ENCODE data around the gene ACTL8. TPM values are rescaled to one million over a fixed set of nuclear protein-coding genes. Genes with fewer than 3 reads are reported as not detected.

The ACTL8 gene
- total RNA-seq, 2 experiments from 2014 or later: not detected

GRCh38 chr1:17826165-17826488 is 71.0 kb downstream of the ACTL8 start:
- Mint-ChIP-seq H3K27ac (no peak overlapping the region), H3K4me1 (no peaks in the 10 kb centered on the region), H3K4me3 (no peak overlapping the region), H3K9me3 (no peaks in the 10 kb centered on the region), H3K36me3 (no peaks in the 10 kb centered on the region), H3K27me3 (peaks cover 48% of the 10 kb centered on the region)
- DNase-seq: peak; percentile 16

DNA sequence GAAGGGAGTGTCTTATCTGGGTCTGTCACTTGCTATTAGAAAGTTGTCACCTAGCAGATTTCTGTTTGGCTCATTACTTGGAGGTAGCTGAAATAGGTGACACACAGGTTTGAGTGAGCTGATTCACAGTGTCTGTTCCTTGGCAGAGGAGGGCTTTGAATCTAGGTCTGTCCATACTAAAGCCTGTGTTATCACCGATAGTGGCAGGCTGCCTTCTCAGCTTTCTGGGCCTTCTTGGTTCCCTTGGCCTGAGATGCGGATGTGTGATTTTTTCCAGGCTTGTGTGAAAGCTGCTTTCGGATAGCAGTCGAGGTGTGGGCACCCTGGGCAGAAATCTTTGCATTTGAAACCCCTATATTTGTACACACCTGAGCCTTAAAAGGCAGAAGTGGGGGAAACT is 73.9 kb downstream of the ACTL8 start:
- Mint-ChIP-seq H3K9me3 (no peaks in the 10 kb centered on the region), H3K27me3 (peaks cover 40% of the 10 kb centered on the region), H3K4me1 (no peaks in the 10 kb centered on the region), H3K36me3 (no peaks in the 10 kb centered on the region), H3K4me3 (no peak overlapping the region), H3K27ac (no peak overlapping the region)
- DNase-seq: no peak

DNA sequence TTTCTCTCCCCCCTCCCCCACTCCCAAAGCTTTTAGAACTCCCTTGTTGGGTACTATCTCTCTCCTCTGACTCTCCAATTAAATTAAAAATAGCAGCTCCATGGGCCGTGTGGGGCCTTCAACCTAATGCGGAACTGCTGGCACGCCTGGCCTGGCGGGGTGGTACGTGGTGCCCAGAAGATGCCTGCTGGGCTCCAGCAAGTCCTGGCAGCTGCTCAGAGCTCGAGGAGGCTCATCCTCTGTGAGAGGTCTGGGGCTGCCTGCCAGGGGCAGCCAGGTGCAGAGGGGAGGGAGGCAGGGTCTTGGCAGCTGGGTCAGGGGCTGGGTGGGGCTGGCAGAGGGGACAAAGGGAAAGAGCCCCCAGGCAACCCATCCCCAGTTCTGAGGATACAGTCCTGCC is 74.4 kb downstream of the ACTL8 start:
- Mint-ChIP-seq H3K4me1 (no peaks in the 10 kb centered on the region), H3K9me3 (no peaks in the 10 kb centered on the region), H3K4me3 (no peak overlapping the region), H3K27ac (no peak overlapping the region), H3K27me3 (peaks cover 40% of the 10 kb centered on the region), H3K36me3 (no peaks in the 10 kb centered on the region)
- DNase-seq: no peak

DNA sequence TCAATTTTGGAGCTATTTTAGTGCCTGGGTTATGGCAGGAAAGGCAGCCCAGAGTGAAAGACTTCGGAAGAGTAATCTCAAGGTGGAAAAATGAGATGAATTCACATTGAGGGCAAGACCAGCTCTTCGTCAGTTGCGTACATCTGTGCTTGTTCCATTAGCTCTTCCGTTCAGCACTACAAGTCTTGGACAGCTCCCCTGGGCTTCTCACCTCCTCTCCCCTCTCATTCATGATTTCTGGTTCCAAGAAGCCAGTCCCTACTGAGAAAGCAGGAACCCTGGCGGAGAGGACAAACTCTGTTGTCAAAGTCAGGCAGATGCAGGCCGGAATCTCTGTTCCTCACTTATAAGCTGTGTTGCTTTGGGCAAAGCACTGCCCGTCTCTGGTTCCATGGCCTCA is 76.5 kb downstream of the ACTL8 start:
- H3K9me3 Mint-ChIP-seq: no peaks in the 10 kb centered on the region
- H3K4me1 Mint-ChIP-seq: no peaks in the 10 kb centered on the region
- no peaks in the 10 kb centered on the region for H3K36me3 Mint-ChIP-seq
- no peak for DNase-seq
- no peak overlapping the region for H3K27ac Mint-ChIP-seq
- H3K27me3 Mint-ChIP-seq: peaks cover 38% of the 10 kb centered on the region
- H3K4me3 Mint-ChIP-seq: no peak overlapping the region

GRCh38 chr1:17833661-17834501 is 78.7 kb downstream of the ACTL8 start:
- Mint-ChIP-seq H3K9me3 (no peaks in the 10 kb centered on the region), H3K36me3 (no peaks in the 10 kb centered on the region), H3K4me3 (no peak overlapping the region), H3K27ac (no peak overlapping the region), H3K4me1 (no peaks in the 10 kb centered on the region), H3K27me3 (peaks cover 28% of the 10 kb centered on the region)
- no peak for DNase-seq

GRCh38 chr1:17834561-17835100 is 79.5 kb downstream of the ACTL8 start:
- H3K9me3 Mint-ChIP-seq: no peaks in the 10 kb centered on the region
- peaks cover 28% of the 10 kb centered on the region for H3K27me3 Mint-ChIP-seq
- no peak for DNase-seq
- H3K27ac Mint-ChIP-seq: no peak overlapping the region
- no peaks in the 10 kb centered on the region for H3K36me3 Mint-ChIP-seq
- no peaks in the 10 kb centered on the region for H3K4me1 Mint-ChIP-seq
- H3K4me3 Mint-ChIP-seq: no peak overlapping the region

GRCh38 chr1:17837233-17838030 is 82.3 kb downstream of the ACTL8 start:
- DNase-seq: no peak
- H3K36me3 Mint-ChIP-seq: no peaks in the 10 kb centered on the region
- no peak overlapping the region for H3K4me3 Mint-ChIP-seq
- H3K4me1 Mint-ChIP-seq: no peaks in the 10 kb centered on the region
- H3K9me3 Mint-ChIP-seq: no peaks in the 10 kb centered on the region
- peaks cover 25% of the 10 kb centered on the region for H3K27me3 Mint-ChIP-seq
- H3K27ac Mint-ChIP-seq: no peak overlapping the region

DNA sequence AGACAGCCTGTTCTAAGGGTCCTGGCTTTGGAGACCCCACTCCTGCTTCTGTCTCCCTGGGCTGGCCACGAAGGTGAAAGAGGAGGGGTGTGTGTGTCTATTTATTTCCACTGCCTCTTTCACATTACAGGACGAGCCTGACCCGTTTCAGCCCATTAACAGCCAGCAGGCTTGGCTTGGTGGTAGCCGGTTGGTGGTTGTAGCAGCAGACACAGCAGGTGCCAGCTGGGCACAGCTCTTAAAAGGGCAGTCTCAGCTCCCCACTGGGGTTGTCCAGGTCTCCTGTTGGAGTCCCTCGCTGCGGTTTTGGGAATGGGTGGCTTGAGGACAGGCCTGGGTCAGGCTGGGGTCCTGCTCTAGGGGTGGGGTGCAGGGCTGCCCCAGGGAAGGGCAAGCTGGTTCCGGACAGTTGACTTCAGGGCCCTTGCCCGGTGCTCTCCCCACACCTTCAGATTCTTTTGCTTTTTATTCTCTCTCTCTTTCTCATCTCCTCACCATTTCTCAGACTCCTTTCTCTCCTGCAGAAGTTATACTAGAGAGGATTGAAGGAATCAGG is 84.6 kb downstream of the ACTL8 start:
- H3K27me3 Mint-ChIP-seq: peaks cover 23% of the 10 kb centered on the region
- no peaks in the 10 kb centered on the region for H3K9me3 Mint-ChIP-seq
- H3K36me3 Mint-ChIP-seq: no peaks in the 10 kb centered on the region
- no peak overlapping the region for H3K4me3 Mint-ChIP-seq
- H3K27ac Mint-ChIP-seq: no peak overlapping the region
- no peak for DNase-seq
- no peaks in the 10 kb centered on the region for H3K4me1 Mint-ChIP-seq

- Mint-ChIP-seq H3K27ac (no peak overlapping the region), H3K27me3 (peaks cover 16% of the 10 kb centered on the region), H3K4me1 (no peaks in the 10 kb centered on the region), H3K9me3 (no peaks in the 10 kb centered on the region), H3K4me3 (no peak overlapping the region), H3K36me3 (no peaks in the 10 kb centered on the region)
- no peak for DNase-seq
Measured at GRCh38 chr1:17841944-17842343, 86.8 kb downstream of the ACTL8 start.

DNA sequence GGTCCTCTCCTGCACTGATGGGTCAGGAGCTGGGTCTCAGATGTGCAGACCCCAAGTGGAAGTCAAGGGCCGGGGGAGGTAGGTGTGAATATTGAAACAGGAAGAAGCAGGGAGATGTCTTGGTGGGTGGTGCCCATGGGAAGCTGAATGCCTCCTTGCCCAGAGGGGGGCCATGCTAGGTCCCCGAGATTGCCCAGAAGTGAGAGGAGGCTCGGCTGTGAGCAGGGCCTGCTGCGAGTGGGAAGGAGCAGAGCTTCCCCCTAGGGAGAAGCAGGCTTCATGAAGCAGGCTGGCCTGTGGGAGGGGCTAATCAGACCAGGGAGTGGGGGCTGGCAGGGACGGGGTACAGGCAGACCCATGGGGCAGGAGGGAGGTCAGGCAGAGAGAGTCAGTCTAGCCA is 87.6 kb downstream of the ACTL8 start:
- no peak overlapping the region for H3K27ac Mint-ChIP-seq
- DNase-seq: no peak
- H3K9me3 Mint-ChIP-seq: no peaks in the 10 kb centered on the region
- no peaks in the 10 kb centered on the region for H3K4me1 Mint-ChIP-seq
- no peak overlapping the region for H3K4me3 Mint-ChIP-seq
- peaks cover 16% of the 10 kb centered on the region for H3K27me3 Mint-ChIP-seq
- H3K36me3 Mint-ChIP-seq: no peaks in the 10 kb centered on the region

- Mint-ChIP-seq H3K9me3 (no peaks in the 10 kb centered on the region), H3K27ac (no peak overlapping the region), H3K27me3 (peaks cover 16% of the 10 kb centered on the region), H3K4me3 (no peak overlapping the region), H3K4me1 (no peaks in the 10 kb centered on the region), H3K36me3 (no peaks in the 10 kb centered on the region)
- no peak for DNase-seq
Measured at GRCh38 chr1:17844185-17844826, 89.2 kb downstream of the ACTL8 start.

GRCh38 chr1:17845583-17845982 is 90.5 kb downstream of the ACTL8 start:
- H3K4me3 Mint-ChIP-seq: no peak overlapping the region
- no peak overlapping the region for H3K27ac Mint-ChIP-seq
- DNase-seq: no peak
- H3K27me3 Mint-ChIP-seq: peaks cover 16% of the 10 kb centered on the region
- no peaks in the 10 kb centered on the region for H3K36me3 Mint-ChIP-seq
- no peaks in the 10 kb centered on the region for H3K4me1 Mint-ChIP-seq
- peaks cover 2% of the 10 kb centered on the region for H3K9me3 Mint-ChIP-seq

- Mint-ChIP-seq H3K27ac (no peak overlapping the region), H3K4me3 (no peak overlapping the region), H3K9me3 (peaks cover 2% of the 10 kb centered on the region), H3K36me3 (no peaks in the 10 kb centered on the region), H3K4me1 (no peaks in the 10 kb centered on the region), H3K27me3 (peaks cover 16% of the 10 kb centered on the region)
- DNase-seq: no peak
Measured at GRCh38 chr1:17846341-17846740, 91.2 kb downstream of the ACTL8 start.

- DNase-seq: no peak
Measured at GRCh38 chr1:17847111-17847510, 92.0 kb downstream of the ACTL8 start.

GRCh38 chr1:17849216-17849615 is 94.1 kb downstream of the ACTL8 start:
- Mint-ChIP-seq H3K36me3 (no peaks in the 10 kb centered on the region), H3K9me3 (peaks cover 2% of the 10 kb centered on the region), H3K4me1 (no peaks in the 10 kb centered on the region), H3K27ac (no peak overlapping the region), H3K4me3 (no peak overlapping the region), H3K27me3 (peaks cover 1% of the 10 kb centered on the region)
- no peak for DNase-seq

More at GRCh38 chr1:17847111-17847510, 92.0 kb downstream of the ACTL8 start:
- Mint-ChIP-seq H3K36me3 (no peaks in the 10 kb centered on the region), H3K27ac (no peak overlapping the region), H3K4me3 (no peak overlapping the region), H3K9me3 (peaks cover 2% of the 10 kb centered on the region), H3K4me1 (no peaks in the 10 kb centered on the region), H3K27me3 (peaks cover 10% of the 10 kb centered on the region)
